ENCODE data around the gene DROSHA. TPM values are rescaled to one million over a fixed set of nuclear protein-coding genes. Genes with fewer than 3 reads are reported as not detected.

DROSHA gene
- total RNA-seq, 1 experiment from 2014 or later = 58.3 TPM

GRCh38 chr5:31453522-31453921 is 78.4 kb downstream of the DROSHA start:
- Histone ChIP-seq H3K36me3 (ENCODE audit: insufficient read depth, low read length) (peaks cover 19% of the 10 kb centered on the region; the same call in 1 of the 2 replicates), H3K27ac (ENCODE audit: low read length) (no peak overlapping the region)

DNA sequence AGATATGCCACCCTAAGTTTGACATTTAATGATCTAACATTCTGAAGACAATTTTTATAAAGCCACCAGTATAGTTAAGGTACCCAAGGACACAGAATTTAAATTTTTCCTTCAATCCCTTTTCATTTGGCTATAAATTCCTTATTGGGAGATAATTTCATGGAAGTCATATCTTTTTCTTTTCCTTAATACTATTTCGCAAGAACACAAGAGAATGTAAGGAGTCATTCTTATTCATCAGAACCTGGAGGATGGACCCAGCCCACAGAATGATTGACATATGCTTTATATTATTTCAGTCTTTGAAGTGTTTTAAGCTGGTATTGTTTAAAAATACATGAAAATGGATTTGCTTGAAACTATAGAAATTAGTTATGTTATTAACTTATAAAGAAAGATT is 79.6 kb downstream of the DROSHA start:
- Histone ChIP-seq H4K20me1 (ENCODE audit: insufficient read depth, low read depth, low read length) (no peaks in the 10 kb centered on the region), H3K27ac (ENCODE audit: low read length) (no peak overlapping the region), H3K9ac (ENCODE audit: low read length) (no peak overlapping the region), H3K4me1 (ENCODE audit: low read length) (peaks cover 11% of the 10 kb centered on the region), H3K4me3 (ENCODE audit: low read length) (no peak overlapping the region), H3K27me3 (ENCODE audit: low read length) (no peaks in the 10 kb centered on the region), H3K9me2 (replicated peaks; ENCODE audit: insufficient read depth, low read length) (no peaks in the 10 kb centered on the region), H3K4me2 (ENCODE audit: low read depth, low read length, poor library complexity, severe bottlenecking) (no peak overlapping the region), H3K79me2 (ENCODE audit: low read length) (peaks cover 7% of the 10 kb centered on the region), H3K36me3 (ENCODE audit: insufficient read depth, low read length) (peaks cover 20% of the 10 kb centered on the region), H3K9me3 (ENCODE audit: low read length) (no peaks in the 10 kb centered on the region), H2AFZ (ENCODE audit: low read length) (no peak overlapping the region)
- DNase-seq = no peak

More at GRCh38 chr5:31453522-31453921, 78.4 kb downstream of the DROSHA start:
- H4K20me1 ChIP-seq (ENCODE audit: insufficient read depth, low read depth, low read length) = no peaks in the 10 kb centered on the region
- no peak overlapping the region for H3K4me3 ChIP-seq (ENCODE audit: low read length)
- peaks cover 11% of the 10 kb centered on the region for H3K4me1 ChIP-seq (ENCODE audit: low read length)
- DNase-seq = no peak
- H3K9me2 ChIP-seq (replicated peaks; ENCODE audit: insufficient read depth, low read length) = no peaks in the 10 kb centered on the region
- H3K79me2 ChIP-seq (ENCODE audit: low read length) = no peaks in the 10 kb centered on the region
- no peaks in the 10 kb centered on the region for H3K9me3 ChIP-seq (ENCODE audit: low read length)
- H3K9ac ChIP-seq (ENCODE audit: low read length) = no peak overlapping the region
- no peak overlapping the region for H3K4me2 ChIP-seq (ENCODE audit: low read depth, low read length, poor library complexity, severe bottlenecking)
- H3K27me3 ChIP-seq (ENCODE audit: low read length) = no peaks in the 10 kb centered on the region
- H2AFZ ChIP-seq (ENCODE audit: low read length) = no peak overlapping the region

DNA sequence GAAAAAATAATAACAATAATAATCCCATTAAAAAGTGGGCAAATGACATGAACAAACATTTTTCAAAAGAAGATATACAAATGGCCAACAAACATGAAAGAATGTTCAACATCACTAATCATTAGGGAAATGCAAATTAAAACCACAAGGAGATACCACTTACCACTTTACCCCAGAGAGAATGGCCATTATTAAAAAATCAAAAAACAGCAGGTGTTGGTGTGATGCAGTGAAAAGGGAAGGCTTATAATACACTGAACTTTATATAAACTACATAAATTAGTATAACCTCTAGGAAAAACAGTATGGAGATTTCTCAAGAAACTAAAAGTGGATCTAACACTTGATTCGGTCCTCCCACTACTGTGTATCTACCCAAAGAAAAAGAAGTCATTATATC is 81.9 kb downstream of the DROSHA start:
- Histone ChIP-seq H3K36me3 (ENCODE audit: insufficient read depth, low read length) (peaks cover 23% of the 10 kb centered on the region), H3K9me3 (ENCODE audit: low read length) (no peaks in the 10 kb centered on the region), H3K27me3 (ENCODE audit: low read length) (no peaks in the 10 kb centered on the region), H3K9ac (ENCODE audit: low read length) (no peak overlapping the region), H3K4me1 (ENCODE audit: low read length) (peaks cover 11% of the 10 kb centered on the region), H3K9me2 (replicated peaks; ENCODE audit: insufficient read depth, low read length) (no peaks in the 10 kb centered on the region), H3K4me3 (ENCODE audit: low read length) (no peak overlapping the region), H3K27ac (ENCODE audit: low read length) (no peak overlapping the region), H3K79me2 (ENCODE audit: low read length) (peaks cover 16% of the 10 kb centered on the region), H2AFZ (ENCODE audit: low read length) (no peak overlapping the region), H4K20me1 (ENCODE audit: insufficient read depth, low read depth, low read length) (no peaks in the 10 kb centered on the region), H3K4me2 (ENCODE audit: low read depth, low read length, poor library complexity, severe bottlenecking) (no peak overlapping the region)
- DNase-seq = no peak

GRCh38 chr5:31449174-31449573 is 82.7 kb downstream of the DROSHA start:
- Histone ChIP-seq H3K9me3 (ENCODE audit: low read length) (no peaks in the 10 kb centered on the region), H3K9me2 (replicated peaks; ENCODE audit: insufficient read depth, low read length) (no peaks in the 10 kb centered on the region), H3K4me2 (ENCODE audit: low read depth, low read length, poor library complexity, severe bottlenecking) (no peak overlapping the region), H2AFZ (ENCODE audit: low read length) (no peak overlapping the region), H4K20me1 (ENCODE audit: insufficient read depth, low read depth, low read length) (no peaks in the 10 kb centered on the region), H3K36me3 (ENCODE audit: insufficient read depth, low read length) (peaks cover 27% of the 10 kb centered on the region), H3K4me3 (ENCODE audit: low read length) (no peak overlapping the region), H3K4me1 (ENCODE audit: low read length) (peaks cover 11% of the 10 kb centered on the region), H3K79me2 (ENCODE audit: low read length) (peaks cover 23% of the 10 kb centered on the region), H3K9ac (ENCODE audit: low read length) (no peak overlapping the region), H3K27me3 (ENCODE audit: low read length) (no peaks in the 10 kb centered on the region), H3K27ac (ENCODE audit: low read length) (no peak overlapping the region)
- DNase-seq = no peak

DNA sequence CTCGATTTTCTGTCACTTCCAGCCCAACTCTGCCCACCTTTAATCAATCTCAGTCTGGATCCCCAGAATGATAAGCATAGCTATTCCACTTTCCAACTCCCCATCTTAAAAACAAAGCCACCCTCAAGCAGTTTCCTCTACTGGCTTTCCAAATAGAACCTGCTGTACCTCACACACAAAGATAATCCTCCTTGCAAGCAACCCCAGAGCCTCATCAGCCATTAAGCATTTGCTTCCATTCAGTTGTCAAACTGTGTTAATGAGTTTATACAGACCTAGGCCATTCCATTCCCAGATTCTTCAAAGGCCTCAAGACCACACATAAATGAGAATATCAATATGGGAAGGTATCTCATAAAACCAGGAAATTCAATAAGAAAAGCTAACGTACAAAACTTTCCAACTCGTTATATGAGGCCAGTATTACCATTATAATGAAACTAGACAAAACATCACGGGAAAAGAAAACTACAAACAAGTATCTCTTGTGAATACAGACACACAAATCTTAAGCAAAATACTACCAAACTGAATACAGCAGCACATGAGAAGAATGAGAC is 86.8 kb downstream of the DROSHA start:
- Histone ChIP-seq H3K9ac (ENCODE audit: low read length) (no peak overlapping the region), H3K9me3 (ENCODE audit: low read length) (no peaks in the 10 kb centered on the region), H3K9me2 (replicated peaks; ENCODE audit: insufficient read depth, low read length) (no peaks in the 10 kb centered on the region), H3K27ac (ENCODE audit: low read length) (no peak overlapping the region), H2AFZ (ENCODE audit: low read length) (no peak overlapping the region), H4K20me1 (ENCODE audit: insufficient read depth, low read depth, low read length) (no peaks in the 10 kb centered on the region), H3K4me2 (ENCODE audit: low read depth, low read length, poor library complexity, severe bottlenecking) (no peak overlapping the region), H3K36me3 (ENCODE audit: insufficient read depth, low read length) (peaks cover 27% of the 10 kb centered on the region), H3K4me3 (ENCODE audit: low read length) (no peak overlapping the region), H3K4me1 (ENCODE audit: low read length) (peaks cover 5% of the 10 kb centered on the region), H3K27me3 (ENCODE audit: low read length) (no peaks in the 10 kb centered on the region), H3K79me2 (ENCODE audit: low read length) (peaks cover 47% of the 10 kb centered on the region)
- no peak for DNase-seq

GRCh38 chr5:31443572-31443971 is 88.3 kb downstream of the DROSHA start:
- DNase-seq = no peak

DNA sequence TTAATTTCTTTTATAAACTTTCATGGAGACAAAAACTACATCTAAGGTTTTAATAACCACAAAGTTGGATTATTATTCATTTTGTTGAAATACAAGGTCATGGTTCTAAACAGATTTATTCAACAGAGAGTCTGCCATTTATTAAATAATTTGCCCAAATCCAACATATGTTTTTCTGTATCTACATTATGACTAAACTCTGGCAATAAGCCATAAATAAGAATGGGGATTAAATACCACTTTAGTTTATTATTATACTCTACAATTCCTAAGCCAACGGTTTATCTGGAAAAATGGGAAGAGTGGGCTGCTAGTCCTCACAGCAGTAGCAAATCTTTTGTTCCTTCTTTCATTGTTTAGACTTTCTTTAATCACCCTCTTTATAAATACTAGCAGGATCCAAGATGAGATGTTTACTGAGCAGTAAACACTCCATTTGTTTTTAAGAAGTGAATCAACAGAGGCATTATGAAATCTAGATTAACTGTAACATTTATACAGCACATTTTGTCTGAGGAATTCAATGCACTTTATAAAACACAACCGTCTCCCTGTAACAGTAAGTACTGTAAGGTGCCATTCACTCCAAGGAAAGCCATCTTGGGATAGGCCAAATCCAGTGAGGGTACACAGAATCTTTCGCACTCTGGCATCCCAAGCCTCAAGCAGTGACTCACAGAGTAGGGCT is 89.7 kb downstream of the DROSHA start:
- Histone ChIP-seq H4K20me1 (ENCODE audit: insufficient read depth, low read depth, low read length) (no peaks in the 10 kb centered on the region), H3K36me3 (ENCODE audit: insufficient read depth, low read length) (peaks cover 12% of the 10 kb centered on the region), H3K9ac (ENCODE audit: low read length) (no peak overlapping the region), H3K4me3 (ENCODE audit: low read length) (no peak overlapping the region), H3K4me2 (ENCODE audit: low read depth, low read length, poor library complexity, severe bottlenecking) (no peak overlapping the region), H3K4me1 (ENCODE audit: low read length) (no peaks in the 10 kb centered on the region), H3K27me3 (ENCODE audit: low read length) (no peaks in the 10 kb centered on the region), H2AFZ (ENCODE audit: low read length) (no peak overlapping the region), H3K9me2 (replicated peaks; ENCODE audit: insufficient read depth, low read length) (no peaks in the 10 kb centered on the region), H3K79me2 (ENCODE audit: low read length) (peaks cover 51% of the 10 kb centered on the region), H3K27ac (ENCODE audit: low read length) (no peak overlapping the region), H3K9me3 (ENCODE audit: low read length) (no peaks in the 10 kb centered on the region)
- no peak for DNase-seq

More at GRCh38 chr5:31443572-31443971, 88.3 kb downstream of the DROSHA start:
- no peaks in the 10 kb centered on the region for H4K20me1 ChIP-seq (ENCODE audit: insufficient read depth, low read depth, low read length)
- no peak overlapping the region for H3K4me2 ChIP-seq (ENCODE audit: low read depth, low read length, poor library complexity, severe bottlenecking)
- no peaks in the 10 kb centered on the region for H3K9me2 ChIP-seq (replicated peaks; ENCODE audit: insufficient read depth, low read length)
- no peaks in the 10 kb centered on the region for H3K9me3 ChIP-seq (ENCODE audit: low read length)
- no peak overlapping the region for H3K4me3 ChIP-seq (ENCODE audit: low read length)
- H3K79me2 ChIP-seq (ENCODE audit: low read length) = peaks cover 59% of the 10 kb centered on the region
- peaks cover 26% of the 10 kb centered on the region for H3K36me3 ChIP-seq (ENCODE audit: insufficient read depth, low read length)
- H3K4me1 ChIP-seq (ENCODE audit: low read length) = no peaks in the 10 kb centered on the region
- no peaks in the 10 kb centered on the region for H3K27me3 ChIP-seq (ENCODE audit: low read length)
- H2AFZ ChIP-seq (ENCODE audit: low read length) = no peak overlapping the region
- no peak overlapping the region for H3K9ac ChIP-seq (ENCODE audit: low read length)
- H3K27ac ChIP-seq (ENCODE audit: low read length) = no peak overlapping the region

DNA sequence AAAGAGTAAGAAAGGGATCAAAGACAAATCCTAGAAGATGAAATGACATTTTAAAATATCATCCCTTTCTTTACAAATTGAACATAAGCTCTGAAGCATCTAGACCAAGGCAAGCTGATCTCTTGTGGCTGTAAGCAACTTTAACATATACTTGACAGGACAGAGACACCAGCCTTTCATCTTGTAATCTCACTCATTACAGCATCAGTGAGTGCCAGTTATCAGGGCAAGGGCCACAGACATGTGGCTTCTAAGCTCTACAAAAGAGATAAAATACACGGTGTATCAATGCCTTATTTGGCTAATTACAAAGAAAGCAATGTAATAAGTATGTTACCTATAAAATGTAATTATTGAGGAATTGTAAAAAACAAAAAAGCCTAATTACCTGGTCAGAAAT is 95.0 kb downstream of the DROSHA start:
- H3K4me1 ChIP-seq (ENCODE audit: low read length) = no peaks in the 10 kb centered on the region
- H2AFZ ChIP-seq (ENCODE audit: low read length) = no peak overlapping the region
- no peaks in the 10 kb centered on the region for H3K9me3 ChIP-seq (ENCODE audit: low read length)
- H3K79me2 ChIP-seq (ENCODE audit: low read length) = peaks cover 21% of the 10 kb centered on the region
- no peak overlapping the region for H3K4me3 ChIP-seq (ENCODE audit: low read length)
- no peak overlapping the region for H3K9ac ChIP-seq (ENCODE audit: low read length)
- H4K20me1 ChIP-seq (ENCODE audit: insufficient read depth, low read depth, low read length) = no peaks in the 10 kb centered on the region
- no peak overlapping the region for H3K27ac ChIP-seq (ENCODE audit: low read length)
- DNase-seq = no peak
- H3K4me2 ChIP-seq (ENCODE audit: low read depth, low read length, poor library complexity, severe bottlenecking) = no peak overlapping the region
- no peaks in the 10 kb centered on the region for H3K9me2 ChIP-seq (replicated peaks; ENCODE audit: insufficient read depth, low read length)
- peaks cover 8% of the 10 kb centered on the region; the same call in 1 of the 2 replicates for H3K36me3 ChIP-seq (ENCODE audit: insufficient read depth, low read length)
- H3K27me3 ChIP-seq (ENCODE audit: low read length) = no peaks in the 10 kb centered on the region

Measured in Karpas-422 (cell line).